Caco-2 (cell line): Measurements from ENCODE around the gene UCHL5. TPM values are rescaled to one million over a fixed set of nuclear protein-coding genes. Genes with fewer than 3 reads are reported as not detected.

Experiments used
- BruUV-seq: library from RNA; stranded (reverse); fragments of 400-500 nt; replicated peaks from 2 replicates; lab custom pipeline; 2021; lab: Mats Ljungman, UMichigan
- CTCF ChIA-PET: fragments of 300-600 bp; sonication (Branson Sonifier 250); formaldehyde crosslinking; loops from one replicate; lab custom pipeline; 2022; ENCODE audit warnings: antibody characterized with exemption; lab: Charles Lee
- POLR2A ChIA-PET: fragments of 300-600 bp; sonication (Branson Sonifier 250); formaldehyde crosslinking; loops from one replicate; lab custom pipeline; 2022; ENCODE audit warnings: antibody characterized with exemption; lab: Charles Lee
- DNase-seq, 2 experiments: peaks; one replicate each; pipeline versions ENCODE4 v3.0.0 to v3.0.0-alpha.2; 2020 to 2022
- H3K27me3 ChIP-seq: replicated peaks from 2 replicates; pipeline ENCODE4 v1.6.0; 2011; ENCODE audit warnings: low read length; ENCODE audit not compliant: control insufficient read depth, insufficient read depth
- H3K36me3 ChIP-seq: 2 replicates; pipeline ENCODE4 v1.5.1; 2011; ENCODE audit warnings: low read length; ENCODE audit not compliant: control insufficient read depth, insufficient read depth
- H3K4me1 ChIP-seq: fragments of 250-450 bp; sonication (Bioruptor Pico); 2 replicates; pipeline ENCODE4 v1.5.1; 2020; ENCODE audit warnings: mild to moderate bottlenecking
- H3K4me3 ChIP-seq: 2 replicates; pipeline ENCODE4 v1.5.1; 2011; ENCODE audit warnings: low read depth, mild to moderate bottlenecking, control low read depth, low read length
- H3K9me3 ChIP-seq: fragments of 250-450 bp; sonication (Bioruptor Pico); 2 replicates; pipeline ENCODE4 v1.5.1; 2020; ENCODE audit warnings: mild to moderate bottlenecking, moderate library complexity
- H3K27ac Mint-ChIP-seq: one replicate; pipeline ENCODE4 v1.8.0; 2022; ENCODE audit warnings: mixed read lengths; ENCODE audit not compliant: unreplicated experiment
- H3K27me3 Mint-ChIP-seq: one replicate; pipeline ENCODE4 v1.8.0; 2022; ENCODE audit warnings: mixed read lengths; ENCODE audit not compliant: insufficient read depth, unreplicated experiment
- H3K36me3 Mint-ChIP-seq: one replicate; pipeline ENCODE4 v1.8.0; 2022; ENCODE audit warnings: mild to moderate bottlenecking, mixed read lengths; ENCODE audit not compliant: insufficient read depth, unreplicated experiment
- H3K4me1 Mint-ChIP-seq: one replicate; pipeline ENCODE4 v1.8.0; 2022; ENCODE audit warnings: low read depth, mixed read lengths; ENCODE audit not compliant: unreplicated experiment
- H3K4me3 Mint-ChIP-seq: one replicate; pipeline ENCODE4 v1.8.0; 2022; ENCODE audit warnings: mild to moderate bottlenecking, moderate library complexity, mixed read lengths; ENCODE audit not compliant: unreplicated experiment
- H3K9me3 Mint-ChIP-seq: one replicate; pipeline ENCODE4 v1.8.0; 2022; ENCODE audit warnings: mixed read lengths; ENCODE audit not compliant: unreplicated experiment
- CTCF ChIP-seq, 2 experiments: fragments of 200-600 bp in 1 of 2; IDR thresholded peaks; 1 replicate in 1 of 2; 2 replicates in 1 of 2; pipeline versions ENCODE4 v1.5.1 to v1.8.0; 2011 to 2022; ENCODE audit warnings: antibody characterized with exemption in 1 of 2, control low read depth in 1 of 2, inconsistent platforms in 1 of 2, low read depth in 1 of 2, low read length in 1 of 2, mild to moderate bottlenecking in 1 of 2, moderate library complexity in 1 of 2; ENCODE audit not compliant: insufficient read depth in 1 of 2, severe bottlenecking in 1 of 2, unreplicated experiment in 1 of 2
- intact Hi-C: fragments of 100-400 bp; cut with micrococcal nuclease; formaldehyde crosslinking; loops from one replicate; pipeline ENCODE4 v1.10.0; 2022; ENCODE audit not compliant: unreplicated experiment
- total RNA-seq: library from RNA; stranded (reverse); gene quantifications from 2 replicates; pipeline ENCODE4 v1.2.3, GENCODE V29; 2022

UCHL5 gene
- total RNA-seq, 1 experiment from 2014 or later = 49.6 TPM

- ChIA-PET CTCF (no interaction called here), POLR2A (no interaction called here)
- no TSS peak for BruUV-seq
- DNase-seq = no peak
- intact Hi-C loops = no loop called here
- peaks cover 25% of the 10 kb centered on the region for H3K36me3 Mint-ChIP-seq
- H3K27me3 Mint-ChIP-seq = no peaks in the 10 kb centered on the region
- H3K9me3 Mint-ChIP-seq = no peaks in the 10 kb centered on the region
- Histone ChIP-seq H3K4me1 (no peaks in the 10 kb centered on the region), H3K4me3 (no peak overlapping the region), H3K36me3 (no peaks in the 10 kb centered on the region), H3K9me3 (peaks cover 3% of the 10 kb centered on the region; the same call in 1 of the 2 replicates), H3K27me3 (no peaks in the 10 kb centered on the region)
- H3K4me1 Mint-ChIP-seq = no peaks in the 10 kb centered on the region
- no peak overlapping the region for H3K27ac Mint-ChIP-seq
- TF ChIP-seq CTCF (IDR thresholded peaks at IDR 0.05; ENCODE audit: insufficient read depth in 1 of 2, low read depth in 1 of 2, low read length in 1 of 2, severe bottlenecking in 1 of 2, unreplicated experiment in 1 of 2) = no peak
- no peak overlapping the region for H3K4me3 Mint-ChIP-seq
Measured at GRCh38 chr1:193077991-193078390, 18.8 kb upstream of the UCHL5 start.

- H3K27ac Mint-ChIP-seq = no peak overlapping the region
- ChIA-PET POLR2A (no interaction called here), CTCF (no interaction called here)
Measured at GRCh38 chr1:193070942-193071341, 11.8 kb upstream of the UCHL5 start.

GRCh38 chr1:193070386-193070753, 11.2 kb upstream of the UCHL5 start:
- H3K4me3 ChIP-seq = no peak overlapping the region
- intact Hi-C loops = loop anchor here (1.0 to 2.0 kb wide), 2 partner anchors 34 to 52 kb away; partner anchors contain the start of genes CDC73 and GLRX2
- no peaks in the 10 kb centered on the region for H3K9me3 ChIP-seq
- DNase-seq = no peak
- no peaks in the 10 kb centered on the region for H3K27me3 ChIP-seq
- ChIA-PET CTCF (interaction anchor here (0.6 to 1.0 kb wide), 2 partner anchors 31 to 395 kb away, joined by 5 to 6 read pairs; no protein-coding TSS in a partner anchor), POLR2A (interaction anchor here (0.6 kb wide), 1 partner anchor 262 kb away, joined by 4 read pairs; the partner anchor contains the start of gene RGS2)
- H3K36me3 ChIP-seq = no peaks in the 10 kb centered on the region; the same call in 1 of the 2 replicates
- no peak overlapping the region for H3K4me3 Mint-ChIP-seq
- no TSS peak for BruUV-seq
- H3K9me3 Mint-ChIP-seq = no peaks in the 10 kb centered on the region
- no peaks in the 10 kb centered on the region for H3K36me3 Mint-ChIP-seq
- TF ChIP-seq CTCF (IDR thresholded peaks at IDR 0.05; ENCODE audit: insufficient read depth in 1 of 2, low read depth in 1 of 2, low read length in 1 of 2, severe bottlenecking in 1 of 2, unreplicated experiment in 1 of 2) = no peak
- H3K4me1 ChIP-seq = no peaks in the 10 kb centered on the region
- peaks cover 7% of the 10 kb centered on the region for H3K4me1 Mint-ChIP-seq
- H3K27me3 Mint-ChIP-seq = no peaks in the 10 kb centered on the region
- no peak overlapping the region for H3K27ac Mint-ChIP-seq

More at GRCh38 chr1:193070942-193071341, 11.8 kb upstream of the UCHL5 start:
- H3K4me3 Mint-ChIP-seq = no peak overlapping the region
- Histone ChIP-seq H3K9me3 (no peaks in the 10 kb centered on the region), H3K36me3 (no peaks in the 10 kb centered on the region; the same call in 1 of the 2 replicates), H3K27me3 (no peaks in the 10 kb centered on the region), H3K4me1 (no peaks in the 10 kb centered on the region), H3K4me3 (no peak overlapping the region)
- intact Hi-C loops = loop anchor here (1.0 to 2.0 kb wide), 2 partner anchors 34 to 51 kb away; partner anchors contain the start of genes CDC73 and GLRX2
- no peaks in the 10 kb centered on the region for H3K9me3 Mint-ChIP-seq
- peaks cover 7% of the 10 kb centered on the region for H3K4me1 Mint-ChIP-seq
- TF ChIP-seq CTCF (IDR thresholded peaks at IDR 0.05; ENCODE audit: insufficient read depth in 1 of 2, low read depth in 1 of 2, low read length in 1 of 2, severe bottlenecking in 1 of 2, unreplicated experiment in 1 of 2) = no peak
- DNase-seq = no peak
- H3K36me3 Mint-ChIP-seq = no peaks in the 10 kb centered on the region
- no peaks in the 10 kb centered on the region for H3K27me3 Mint-ChIP-seq
- no TSS peak for BruUV-seq
